ENCODE measurements around the gene WSCD1.

Gene WSCD1

DNA sequence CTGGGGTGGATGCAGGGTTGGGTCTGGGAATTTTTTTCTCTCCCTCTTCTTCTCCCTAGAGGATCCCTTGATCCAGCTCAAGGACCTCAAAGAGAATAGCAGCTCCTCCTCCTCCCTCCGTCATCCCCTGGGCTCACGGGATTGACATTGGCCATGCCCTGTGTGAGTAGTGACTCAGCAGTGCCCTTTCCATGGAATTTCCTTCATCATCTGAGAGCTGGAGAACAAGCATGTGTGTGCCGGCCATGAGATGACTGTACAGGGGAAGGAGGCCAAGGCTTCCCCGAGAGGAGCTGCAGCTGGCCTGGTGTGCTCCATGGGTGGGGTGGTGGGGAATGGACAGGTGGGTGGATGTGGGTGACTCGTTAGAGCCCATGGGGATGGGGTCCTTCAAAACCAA lies 8.9 kb upstream of the WSCD1 start:
- no peak for DNase-seq

DNA sequence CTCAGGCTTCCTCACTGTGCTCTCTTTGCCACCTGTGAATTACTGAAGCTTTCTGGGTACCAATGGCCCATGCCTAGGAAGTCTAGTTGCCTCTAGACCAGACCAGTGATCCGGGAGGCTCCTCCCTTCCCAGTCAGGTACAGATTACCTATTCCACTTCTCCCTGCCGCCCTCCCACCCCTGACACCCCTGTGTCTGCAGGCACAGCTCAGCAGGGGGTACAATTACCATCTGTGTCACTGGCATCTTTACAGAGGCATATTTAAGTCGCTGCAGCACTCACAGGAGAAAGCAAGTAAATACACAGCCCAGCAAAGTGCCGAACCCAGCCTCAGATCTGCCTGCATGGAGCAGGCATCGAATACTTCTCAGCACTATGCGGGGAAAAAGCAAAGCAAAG lies 5.3 kb upstream of the WSCD1 start:
- no peak for DNase-seq

DNA sequence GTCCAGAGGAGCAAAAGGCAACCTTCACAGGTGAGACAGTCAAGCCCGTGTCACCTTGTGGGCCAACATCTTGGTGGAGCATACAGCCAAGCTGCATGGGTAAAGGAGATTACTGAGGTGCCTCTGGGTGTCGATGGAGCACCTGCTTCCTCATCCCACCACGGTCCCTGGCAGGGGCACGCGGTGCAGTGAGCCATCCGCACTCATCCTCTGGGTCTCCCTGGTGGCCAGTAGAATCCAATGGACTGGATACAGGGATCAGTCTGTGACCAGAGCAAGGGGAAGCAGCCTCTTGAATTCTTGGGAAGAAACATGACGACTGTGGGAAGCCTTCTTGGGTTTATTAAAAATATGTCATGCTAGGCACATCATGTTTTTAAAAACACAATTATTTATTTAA lies 4.8 kb upstream of the WSCD1 start:
- DNase-seq, result no peak

DNA sequence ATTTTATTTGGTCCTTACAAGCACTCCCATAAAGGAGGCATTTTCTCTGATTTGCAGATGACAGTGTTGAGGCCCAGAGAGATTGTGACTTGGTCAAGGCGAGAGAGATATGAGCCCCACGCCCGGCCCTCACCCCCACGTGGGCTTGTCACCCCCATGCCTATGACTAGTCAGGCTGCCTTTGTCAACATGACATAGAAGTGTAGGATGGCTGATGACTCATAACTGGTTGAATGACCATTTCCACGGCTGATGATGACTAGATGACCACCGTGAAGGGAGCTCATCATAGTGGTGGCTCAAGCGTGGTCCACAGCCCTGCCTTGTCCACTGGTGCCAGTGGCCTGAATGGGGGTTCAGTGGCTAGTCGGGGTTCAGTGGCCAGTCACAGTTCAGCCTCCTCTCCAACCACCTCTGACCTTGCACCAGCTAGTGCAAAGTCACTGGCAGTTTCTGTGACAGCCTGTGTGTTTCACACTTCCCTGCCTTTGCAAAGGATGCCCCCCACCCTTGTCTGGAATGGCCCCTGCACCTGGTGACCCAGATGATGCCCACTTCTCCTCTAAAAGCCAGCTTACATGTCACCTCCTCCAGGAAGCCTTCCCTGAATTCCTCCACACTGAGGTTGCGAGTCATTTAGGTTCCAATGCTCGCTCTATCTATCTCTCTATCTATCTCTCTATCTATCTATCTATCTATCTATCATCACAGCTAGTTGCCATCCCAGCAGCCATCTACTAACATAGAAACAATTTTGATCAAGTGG lies 3.8 kb upstream of the WSCD1 start:
- no peak for DNase-seq

DNA sequence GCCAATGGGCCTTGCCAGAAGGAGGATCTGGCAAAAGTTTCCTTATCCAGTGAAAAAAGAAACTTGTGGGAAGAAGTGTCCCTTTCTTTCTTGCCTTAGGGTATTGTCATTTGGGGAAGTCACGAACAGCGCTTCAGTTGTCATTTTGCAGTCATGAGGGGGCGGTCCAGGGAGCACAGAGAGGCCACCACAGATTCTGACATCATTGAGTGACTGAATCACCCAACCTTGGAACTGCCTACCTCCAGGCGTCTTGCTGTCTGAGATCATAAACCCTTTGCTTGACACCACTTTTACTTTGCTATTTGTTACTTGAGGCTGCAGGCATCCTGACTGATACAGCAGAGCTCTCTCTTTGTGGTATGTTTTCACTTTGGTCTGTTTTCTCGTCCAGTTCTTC lies 3.1 kb upstream of the WSCD1 start:
- DNase-seq, result no peak

DNA sequence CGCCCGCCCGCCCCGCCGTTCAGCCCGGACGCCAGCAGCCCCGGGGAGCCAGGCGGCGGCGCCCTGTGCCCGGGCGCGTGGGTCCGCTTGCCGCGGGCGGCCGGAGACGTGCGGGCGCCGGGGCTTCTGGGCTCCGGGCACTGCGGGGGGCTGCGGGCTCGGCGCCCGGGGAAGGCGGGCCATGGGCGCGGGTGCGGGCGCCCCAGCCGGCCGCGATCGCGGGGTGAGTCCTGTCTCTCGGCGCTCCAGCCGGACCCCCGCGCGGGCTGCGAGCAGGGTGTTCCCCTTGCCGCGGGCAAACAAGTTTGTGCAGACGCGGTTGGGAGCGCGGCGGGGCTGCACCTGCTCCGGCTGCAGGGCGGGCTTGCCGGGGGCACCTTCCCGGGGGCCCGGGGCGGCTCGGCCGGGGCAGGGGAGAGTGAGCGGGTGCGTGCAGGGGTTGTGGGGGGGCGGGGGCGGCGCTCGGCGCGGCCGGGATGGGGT lies 292 bp downstream of the WSCD1 start:
- peak; percentile 14 for DNase-seq

DNA sequence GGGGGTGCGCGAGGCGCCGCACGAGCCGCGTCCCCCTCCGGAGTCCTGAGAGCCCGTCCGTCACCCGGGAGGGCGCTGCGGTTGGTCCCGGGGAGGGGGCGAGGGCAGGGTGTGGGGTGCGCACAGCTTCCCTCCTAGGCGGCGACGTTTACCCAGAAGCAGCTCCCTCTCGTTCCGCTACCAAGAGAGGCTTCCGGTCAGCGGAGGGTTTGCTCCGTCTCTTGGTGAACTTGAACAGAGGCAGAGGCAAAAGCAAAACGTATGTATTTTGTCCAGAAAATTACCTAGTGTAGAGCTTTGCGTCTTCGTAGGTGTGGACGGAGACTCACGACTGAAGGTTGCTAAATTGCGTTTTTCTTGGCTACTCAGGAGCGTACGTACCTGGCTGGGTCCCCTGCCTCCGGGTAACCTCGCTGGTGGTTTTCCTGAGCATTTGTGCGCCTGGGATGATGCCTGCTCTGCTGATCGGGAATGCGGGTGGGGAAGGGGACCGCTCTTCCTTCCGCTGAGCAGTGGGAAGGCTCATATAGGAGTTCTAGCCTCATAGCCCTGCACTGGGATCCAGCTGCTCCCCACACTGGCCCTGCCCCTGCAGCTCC lies 833 bp downstream of the WSCD1 start:
- peak; percentile 30 for DNase-seq

DNA sequence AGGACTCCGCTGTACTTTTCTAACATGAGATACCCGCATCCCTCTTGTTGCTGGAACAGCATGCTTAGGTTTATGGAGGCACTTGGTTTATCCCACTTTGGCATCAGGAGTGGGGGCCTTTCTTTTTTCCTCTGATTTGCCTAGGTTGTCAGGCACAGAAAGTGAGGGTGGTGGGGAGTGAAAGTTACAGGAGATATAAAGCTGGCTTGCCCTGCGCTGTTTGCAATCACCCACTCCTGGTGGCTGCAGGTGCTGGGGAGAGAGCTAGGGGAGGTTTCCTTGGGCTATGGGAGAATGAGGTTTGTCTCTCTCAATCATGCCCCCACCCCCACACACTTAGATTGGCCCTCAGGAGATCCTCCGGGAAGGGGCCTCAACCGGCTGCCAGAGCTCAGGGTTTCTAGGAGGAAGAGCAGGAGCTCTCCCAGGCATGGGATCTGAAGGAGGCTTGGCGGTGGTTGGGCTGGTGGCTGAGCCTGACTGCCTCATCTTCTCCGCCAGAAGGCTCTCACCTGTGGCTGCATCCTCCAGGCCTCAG lies 1.4 kb downstream of the WSCD1 start:
- no peak for DNase-seq

DNA sequence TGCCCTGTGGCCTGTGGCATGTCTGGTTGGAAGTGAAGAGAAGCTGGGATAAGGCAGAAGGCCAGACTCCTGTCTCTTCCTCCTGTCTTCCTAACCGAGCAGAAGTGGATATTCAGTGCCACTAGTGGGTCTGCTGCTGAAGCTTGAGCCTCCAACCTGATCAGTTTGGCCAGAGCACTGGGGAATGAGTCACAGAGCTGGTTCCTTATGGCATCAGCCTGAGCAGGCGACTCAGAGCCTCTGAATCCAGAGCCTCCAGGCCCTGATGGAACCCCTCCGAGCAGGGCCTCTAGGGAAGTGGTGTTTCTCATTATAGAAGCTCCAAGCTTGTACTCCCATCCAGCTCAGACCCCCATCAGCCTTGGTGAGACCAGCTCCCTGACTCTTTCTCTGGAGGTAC lies 2.0 kb downstream of the WSCD1 start:
- no peak for DNase-seq

DNA sequence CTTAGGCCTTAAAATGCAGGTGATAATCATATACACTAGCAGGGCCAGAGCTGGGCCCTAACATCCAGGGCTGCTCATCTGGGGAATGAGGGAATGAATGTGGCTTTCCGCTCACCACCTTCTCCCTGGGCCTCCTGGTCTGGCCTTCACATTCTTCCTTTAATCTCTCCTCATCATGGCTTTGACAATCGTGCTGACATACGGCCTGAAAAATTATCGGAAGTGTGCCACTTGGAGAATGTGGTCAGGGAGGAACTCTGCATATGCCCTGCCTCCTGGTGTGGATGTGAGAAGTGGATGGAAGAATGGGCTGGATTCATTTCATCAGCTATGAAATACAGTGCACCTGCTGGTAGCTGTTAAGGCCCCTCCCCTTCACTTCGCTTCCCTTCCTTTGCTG lies 2.4 kb downstream of the WSCD1 start:
- DNase-seq, result no peak

DNA sequence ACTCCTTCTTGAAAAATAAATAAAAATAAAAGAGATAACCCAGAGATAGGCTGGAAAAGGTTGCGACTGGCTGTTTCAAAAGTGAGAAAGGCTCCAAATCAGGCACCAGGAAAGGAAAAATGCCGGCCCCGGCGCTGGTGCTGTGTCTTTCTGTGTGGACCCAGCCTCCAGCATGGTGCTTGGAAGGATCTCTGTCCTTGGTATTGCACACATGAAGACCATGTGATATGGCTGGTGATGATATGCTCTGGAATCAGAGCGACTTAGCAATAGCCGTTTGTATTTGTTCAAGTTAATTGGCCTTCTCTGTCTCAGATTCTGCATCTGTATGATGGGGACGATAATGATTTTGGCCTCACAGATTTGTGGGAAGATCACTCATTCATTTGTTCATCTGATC lies 3.4 kb downstream of the WSCD1 start:
- DNase-seq, result no peak

DNA sequence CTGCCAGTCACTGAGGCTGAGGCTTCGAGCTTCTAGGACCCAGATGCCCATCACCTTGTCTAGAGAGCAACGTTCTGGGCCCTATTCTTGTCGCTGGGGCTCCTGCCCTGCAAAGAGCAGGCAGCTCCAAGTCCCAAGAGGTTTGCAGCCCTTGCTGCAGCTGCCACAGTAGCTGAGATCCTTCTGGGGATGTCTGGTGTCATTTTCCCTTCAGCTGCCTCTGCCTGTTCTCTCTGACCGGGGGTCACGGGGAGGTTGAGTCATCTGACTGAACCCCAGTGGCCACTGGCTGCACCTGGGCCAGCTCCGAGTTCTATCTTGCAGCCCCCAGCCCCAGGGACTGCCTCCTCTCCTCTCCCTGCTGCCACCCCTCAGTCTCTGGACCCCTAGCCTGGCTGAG lies 4.9 kb downstream of the WSCD1 start:
- DNase-seq, result no peak

DNA sequence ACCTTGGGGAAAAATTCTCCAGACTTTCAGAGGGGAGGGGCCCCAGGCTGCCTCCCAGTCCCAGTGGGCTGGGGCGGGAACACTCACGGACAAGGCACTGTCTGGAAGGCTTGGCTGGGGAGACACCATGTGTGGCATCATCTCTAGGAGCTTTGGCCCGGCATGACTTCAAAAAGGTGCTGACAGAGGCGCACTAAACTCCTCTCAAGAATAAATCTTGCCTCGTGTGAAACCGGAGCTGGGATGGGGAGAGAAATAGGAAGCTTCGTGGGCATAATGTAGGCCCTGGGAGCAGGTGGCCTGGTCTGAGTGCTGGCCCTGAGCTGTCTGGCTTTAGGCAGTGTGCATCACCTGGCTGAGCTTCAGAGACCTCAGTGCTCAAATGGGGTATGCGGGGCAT lies 5.7 kb downstream of the WSCD1 start:
- DNase-seq, result no peak

DNA sequence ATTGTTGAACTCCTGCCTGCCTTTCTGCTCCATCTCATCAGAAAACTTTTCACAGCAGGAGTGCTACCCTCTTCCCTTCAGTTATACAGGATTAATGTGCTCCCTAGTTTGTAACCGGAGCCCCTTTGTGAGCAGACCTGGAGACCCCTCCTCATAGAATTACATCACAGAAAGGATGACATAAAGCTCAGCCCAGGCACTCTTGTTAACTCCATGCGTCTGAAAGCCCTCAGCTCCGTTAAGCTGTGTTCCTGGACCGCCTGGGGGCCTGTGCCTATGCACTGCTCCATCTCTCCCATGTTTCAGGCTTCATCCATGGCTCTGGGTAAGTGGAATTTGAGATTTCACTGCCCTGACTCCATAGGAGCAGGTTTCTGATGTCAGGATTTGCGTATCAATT lies 7.6 kb downstream of the WSCD1 start:
- DNase-seq, result no peak

DNA sequence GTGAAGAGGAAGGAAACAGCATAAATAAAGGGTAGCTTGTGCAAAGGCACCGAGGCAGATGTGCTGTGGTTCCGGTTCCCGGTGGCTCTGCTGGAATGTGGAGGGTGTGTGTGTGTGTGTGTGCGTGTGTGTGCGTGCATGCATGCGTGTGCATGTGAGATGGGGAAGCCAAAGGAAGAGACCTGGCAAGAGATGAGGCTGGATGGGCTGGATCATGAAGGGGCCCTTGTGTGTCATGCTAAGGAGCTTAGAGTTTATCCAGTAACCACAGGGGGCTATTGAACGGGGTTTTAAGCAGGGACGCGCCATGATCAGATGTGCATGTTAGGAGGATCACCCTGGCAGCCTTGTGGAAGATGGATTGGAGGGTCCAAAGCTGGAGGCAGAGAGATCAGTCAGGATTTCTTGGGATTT lies 8.3 kb downstream of the WSCD1 start:
- DNase-seq, result no peak

DNA sequence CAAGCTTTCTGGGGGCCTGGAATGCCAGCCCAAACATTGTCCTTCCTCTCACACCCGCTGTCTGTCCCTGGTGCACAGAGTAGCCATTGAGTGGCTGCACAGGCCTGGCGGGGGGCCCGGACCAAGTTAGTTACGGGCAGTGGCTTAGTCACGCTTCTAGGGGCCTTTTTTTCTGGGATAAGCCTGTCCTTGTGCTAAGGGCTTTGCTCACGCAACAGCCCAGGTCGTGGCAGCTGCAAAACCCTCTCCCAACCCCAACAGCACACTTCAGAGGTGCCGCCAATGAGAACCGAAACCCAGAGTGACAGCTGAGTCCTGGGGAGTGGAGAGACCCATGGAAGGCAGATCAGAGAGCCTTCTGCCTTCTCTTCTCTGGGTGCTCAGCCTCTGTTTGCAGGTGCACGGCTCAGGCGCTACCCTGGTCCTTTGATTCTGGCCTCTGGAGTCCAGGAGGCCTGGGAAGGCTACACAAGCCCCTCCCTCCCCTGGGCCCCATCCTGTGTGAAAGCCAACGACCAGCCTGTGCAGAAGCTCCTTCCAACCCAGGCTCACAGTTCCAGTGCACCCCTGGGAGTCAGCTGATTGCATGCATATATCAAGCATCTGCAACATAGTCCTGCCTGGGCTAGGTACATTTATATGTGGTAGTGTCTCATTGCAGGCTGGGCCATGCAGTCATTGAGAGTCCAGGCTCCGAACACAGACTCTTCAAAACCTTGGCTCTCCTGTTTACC lies 9.1 kb downstream of the WSCD1 start:
- no peak for DNase-seq

DNA sequence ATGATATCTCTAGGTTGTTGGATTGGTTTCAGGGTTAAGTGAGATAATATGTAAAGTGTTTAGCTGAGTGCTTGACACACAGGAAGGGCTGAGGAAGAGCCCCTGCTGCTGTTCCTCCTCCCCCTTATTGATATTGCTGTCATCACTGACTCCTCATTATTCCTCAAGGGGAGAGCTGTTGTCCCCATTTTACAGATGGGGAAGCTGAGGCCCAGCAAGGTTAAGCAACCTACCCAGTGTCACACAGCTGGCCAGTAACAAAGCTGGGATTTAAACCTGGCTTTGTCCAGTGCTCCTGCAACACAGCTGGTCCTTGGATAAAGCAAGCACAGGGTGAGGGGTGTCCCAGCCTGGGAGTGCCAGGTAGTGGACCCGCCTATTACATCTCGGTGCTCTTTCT lies 9.8 kb downstream of the WSCD1 start:
- no peak for DNase-seq

DNA sequence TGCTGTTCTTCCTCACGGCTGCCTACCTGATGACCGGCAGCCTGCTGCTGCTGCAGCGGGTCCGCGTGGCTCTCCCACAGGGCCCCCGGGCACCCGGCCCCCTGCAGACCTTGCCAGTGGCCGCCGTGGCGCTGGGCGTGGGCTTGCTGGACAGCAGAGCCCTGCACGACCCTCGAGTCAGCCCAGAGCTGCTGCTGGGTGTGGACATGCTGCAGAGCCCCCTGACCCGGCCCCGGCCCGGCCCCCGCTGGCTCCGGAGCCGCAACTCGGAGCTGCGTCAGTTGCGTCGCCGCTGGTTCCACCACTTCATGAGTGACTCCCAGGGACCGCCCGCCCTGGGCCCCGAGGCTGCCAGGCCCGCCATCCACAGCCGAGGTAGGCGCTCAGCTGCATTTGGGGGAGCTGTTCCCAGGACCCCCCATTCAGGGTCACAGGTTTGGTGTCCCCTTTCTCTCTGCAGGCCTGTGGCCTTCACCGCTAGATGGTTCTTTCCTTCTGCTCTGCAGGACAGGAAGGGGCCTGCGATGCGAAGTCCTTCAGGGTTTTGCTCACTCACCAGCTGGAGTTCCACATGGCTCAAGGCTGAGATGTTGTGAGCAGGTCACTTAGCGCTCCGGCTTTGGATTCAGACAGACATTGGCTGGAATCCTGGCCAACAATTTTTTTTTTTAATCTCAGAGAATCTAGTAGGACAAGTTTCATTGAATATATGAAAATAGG lies 10.7 kb downstream of the WSCD1 start:
- DNase-seq, result no peak

DNA sequence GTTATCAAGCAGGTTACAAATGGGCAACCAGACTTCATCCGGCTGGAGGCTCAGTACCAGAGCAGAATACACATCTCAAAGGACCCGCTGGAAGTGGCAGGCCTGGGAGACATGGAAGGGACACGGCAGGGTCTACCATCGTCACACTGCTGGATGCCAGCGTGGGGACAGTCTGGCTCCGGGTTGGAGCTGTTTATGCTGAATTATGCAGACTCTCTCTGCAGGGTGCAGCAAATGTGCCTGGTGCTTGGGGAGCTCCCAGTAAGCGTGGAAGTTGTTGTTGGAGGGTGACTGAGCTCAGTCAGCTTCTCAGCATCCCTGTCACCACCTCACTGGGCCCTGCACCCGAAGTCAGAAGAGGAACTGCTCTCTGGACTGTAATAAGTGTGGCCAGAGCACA lies 12.2 kb downstream of the WSCD1 start:
- DNase-seq, result no peak

DNA sequence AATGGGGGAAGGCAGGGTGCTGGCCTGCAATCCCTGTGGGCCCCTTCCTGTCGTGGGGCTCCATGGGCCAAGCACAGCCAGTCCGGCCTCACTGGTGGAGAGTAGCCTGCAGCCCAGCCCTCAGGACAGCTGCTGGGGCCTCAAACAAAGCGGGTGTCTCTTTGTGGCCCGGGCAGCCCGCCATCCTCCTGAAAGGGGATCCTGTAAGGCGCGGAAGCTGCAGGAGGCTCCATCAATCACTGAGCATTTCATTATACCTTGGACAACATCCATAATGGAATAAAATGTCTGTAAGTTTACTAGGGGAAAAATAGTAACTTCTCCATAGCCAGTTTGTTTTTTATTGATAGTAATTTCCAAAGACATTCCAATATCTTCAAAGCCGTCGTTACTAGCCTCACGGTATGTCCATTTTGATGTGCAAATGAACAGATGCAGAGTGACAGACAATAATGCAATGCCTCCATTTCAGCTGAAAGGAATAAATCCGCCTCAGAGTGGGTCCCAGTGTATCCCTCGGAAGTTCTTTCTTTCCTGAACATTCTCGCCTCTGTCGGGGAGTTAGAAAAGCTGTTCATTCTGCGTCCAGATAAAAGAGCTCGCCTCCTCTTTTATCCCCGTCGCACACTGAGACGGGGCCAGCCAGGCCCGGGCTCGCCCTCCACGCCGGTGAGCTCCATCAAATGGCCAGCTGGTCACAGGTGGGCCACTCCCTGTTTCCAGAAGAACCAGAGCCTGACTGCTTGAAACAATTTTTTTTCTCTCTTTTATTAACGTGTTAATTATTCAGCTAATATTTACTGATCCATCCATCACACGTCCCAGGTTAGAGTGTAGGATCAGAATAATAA lies 14.4 kb downstream of the WSCD1 start:
- DNase-seq, result no peak

DNA sequence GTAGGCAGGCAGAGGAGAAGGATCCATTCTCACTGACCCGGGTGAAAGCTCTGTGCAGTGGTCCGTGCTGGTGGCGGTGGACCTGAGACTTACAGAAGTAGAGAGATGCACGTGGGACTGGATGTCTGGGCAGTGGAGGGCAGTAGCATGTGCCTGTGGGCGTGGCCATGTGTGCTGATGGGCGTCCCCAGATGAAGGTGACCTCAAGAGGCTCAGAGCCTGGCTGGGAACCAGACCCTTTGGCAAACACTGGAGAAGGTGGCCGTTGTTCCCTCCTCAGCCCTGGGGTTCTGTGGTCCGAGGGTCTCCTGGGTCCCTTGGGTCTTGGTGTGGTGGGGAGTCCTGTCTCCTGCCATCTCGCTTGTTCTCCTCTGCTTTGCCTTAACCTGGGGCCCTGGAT lies 15.6 kb downstream of the WSCD1 start:
- DNase-seq, result no peak
